ENCODE results near the gene KLHL7.
"Not testable (repeated sequence)": the region's sequence is repeated elsewhere in the genome, so short reads cannot be mapped to it uniquely, and the experiment has no call there.

KLHL7 gene

DNA sequence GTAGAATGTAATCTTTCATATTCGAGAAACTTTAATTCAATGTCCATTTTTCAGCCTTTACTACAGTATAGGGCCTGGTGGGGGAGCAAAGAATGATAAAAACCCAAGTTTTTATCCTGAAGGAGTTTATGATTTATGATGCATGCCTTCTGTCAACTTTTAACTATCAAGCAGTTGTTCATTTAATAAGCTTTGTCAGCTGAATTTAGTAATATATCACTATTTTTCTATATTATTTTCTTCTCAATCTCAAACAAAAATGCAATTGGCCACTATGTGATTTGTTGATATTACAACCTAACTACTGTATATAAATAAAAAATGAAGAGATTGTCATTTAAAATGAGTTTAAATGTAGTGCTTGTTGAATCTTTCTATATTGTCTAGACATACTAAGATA is 78.7 kb downstream of the KLHL7 start:
- DNase-seq: no peak

DNA sequence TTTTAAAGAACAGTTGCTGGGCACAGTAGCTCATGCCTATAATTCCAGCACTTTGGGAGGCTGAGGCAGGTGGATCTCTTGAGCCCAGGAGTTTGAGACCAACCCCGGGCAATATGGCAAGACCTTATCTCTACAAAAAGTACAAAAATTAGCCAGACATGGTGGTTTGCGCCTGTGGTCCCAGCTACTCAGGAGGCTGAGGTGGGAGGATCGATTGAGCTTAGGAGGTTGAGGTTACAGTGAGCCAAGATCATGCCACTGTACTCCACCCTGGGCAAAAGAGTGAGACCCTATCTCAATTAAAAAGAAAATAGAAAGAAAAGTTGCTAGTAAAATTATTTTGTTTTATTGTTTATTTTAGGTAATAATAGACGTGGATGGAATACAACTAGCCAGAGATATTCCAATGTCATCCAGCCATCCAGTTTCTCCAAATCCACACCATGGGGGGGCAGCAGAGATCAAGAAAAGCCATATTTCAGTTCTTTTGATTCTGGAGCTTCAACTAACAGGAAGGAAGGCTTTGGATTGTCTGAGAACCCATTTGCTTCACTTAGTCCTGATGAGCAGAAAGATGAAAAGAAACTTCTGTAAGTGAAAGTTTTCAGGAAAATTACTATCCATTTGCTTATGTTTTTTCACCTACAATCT is 79.2 kb downstream of the KLHL7 start:
- DNase-seq: peak; percentile 31 to 37

DNA sequence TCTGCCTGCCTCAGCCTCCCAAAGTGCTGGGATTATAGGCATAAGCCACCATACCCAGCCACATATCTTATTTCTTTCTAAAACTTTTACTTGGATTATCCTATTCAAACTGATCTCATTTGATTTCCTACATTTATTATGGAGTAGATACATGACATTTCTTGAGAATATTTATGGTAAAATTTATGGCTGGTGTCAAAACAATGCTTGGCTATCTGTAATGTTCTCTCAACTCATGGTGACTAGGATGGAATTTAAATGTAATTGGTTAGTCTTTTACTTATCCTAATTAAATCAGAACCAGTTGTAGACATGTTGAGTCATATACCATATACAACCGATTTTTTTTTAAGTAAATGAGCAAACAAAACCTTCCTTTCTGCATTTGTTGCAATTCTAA is 80.4 kb downstream of the KLHL7 start:
- no peak for DNase-seq

DNA sequence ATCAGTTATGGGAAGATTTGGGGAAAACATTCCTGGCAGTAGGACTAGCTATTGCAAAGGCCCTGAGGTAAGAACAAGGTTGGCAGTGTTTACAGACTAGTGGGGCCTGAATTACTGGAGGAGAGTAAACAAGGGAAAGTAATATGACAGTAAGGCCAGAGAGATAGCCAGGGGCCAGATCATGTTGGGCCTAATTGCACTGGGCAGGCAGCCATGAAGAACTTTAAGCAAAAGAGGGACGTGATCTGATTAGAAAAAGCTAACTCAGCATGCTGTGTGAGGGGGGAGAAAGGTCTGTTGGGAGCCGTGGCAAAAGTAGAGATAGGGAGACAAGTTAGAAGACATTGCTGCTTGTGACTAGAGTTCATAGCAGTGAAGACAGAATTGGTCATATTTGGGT is 85.4 kb downstream of the KLHL7 start:
- DNase-seq: peak; percentile 52 to 78

DNA sequence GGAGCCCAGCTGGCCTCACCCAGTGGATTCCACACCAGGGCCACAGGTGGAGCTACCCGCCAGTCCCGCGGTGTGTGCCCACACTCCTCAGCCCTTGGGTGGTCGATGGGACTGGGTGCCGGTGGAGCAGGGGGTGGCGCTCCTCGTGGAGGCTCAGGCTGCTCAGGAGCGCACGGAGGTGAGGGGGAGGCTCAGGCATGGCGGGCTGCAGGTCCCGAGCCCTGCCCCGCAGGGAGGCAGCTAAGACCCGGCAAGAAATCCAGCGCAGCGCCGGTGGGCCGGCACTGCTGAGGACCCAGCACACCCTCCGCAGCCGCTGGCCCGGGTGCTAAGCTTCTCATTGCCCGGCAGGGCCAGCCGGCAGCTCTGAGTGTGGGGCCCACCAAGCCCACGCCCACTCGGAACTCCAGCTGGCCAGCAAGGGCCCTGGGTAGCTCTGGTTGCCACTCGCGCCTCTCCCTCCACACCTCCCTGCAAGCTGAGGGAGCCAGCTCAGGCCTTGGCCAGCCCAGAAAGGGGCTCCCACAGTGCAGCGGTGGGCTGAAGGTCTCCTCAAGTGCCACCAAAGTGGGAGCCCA is 88.2 kb downstream of the KLHL7 start:
- DNase-seq: not testable (repeated sequence)

DNA sequence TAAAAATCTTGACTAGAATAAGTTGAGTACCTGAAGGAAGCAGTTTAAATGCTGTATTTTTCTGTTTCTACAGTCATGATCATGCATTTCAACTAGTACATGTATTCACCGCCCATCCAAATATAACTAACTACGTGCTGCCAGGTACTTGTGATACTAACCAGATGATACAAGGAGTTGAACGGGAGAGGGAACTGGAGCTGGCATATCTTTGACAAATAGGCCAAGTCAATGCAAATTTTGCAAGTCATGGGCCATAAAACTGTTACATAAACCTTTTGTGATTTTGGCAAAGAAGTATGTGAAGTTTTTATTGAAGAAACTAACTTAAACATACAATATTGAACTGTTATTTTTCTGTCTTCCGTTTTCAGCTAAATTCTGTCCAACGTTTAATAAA is 90.7 kb downstream of the KLHL7 start:
- DNase-seq: no peak

DNA sequence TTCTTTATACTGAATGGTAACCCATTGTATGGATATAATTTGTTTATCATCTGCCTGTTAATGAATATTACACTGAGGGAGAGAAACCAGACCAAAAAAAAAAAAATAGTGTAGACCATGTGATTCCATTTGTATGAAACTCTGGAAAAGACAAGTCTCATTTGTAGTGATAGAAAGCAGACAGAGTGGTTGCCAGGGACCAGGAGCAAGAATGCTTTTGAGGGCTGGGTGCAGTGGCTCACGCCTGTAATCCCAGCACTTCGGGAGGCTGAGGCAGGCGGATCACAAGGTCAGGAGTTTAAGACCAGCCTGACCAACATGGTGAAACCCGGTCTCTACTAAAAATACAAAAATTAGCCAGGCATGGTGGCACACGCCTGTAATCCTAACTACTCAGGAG is 92.2 kb downstream of the KLHL7 start:
- not testable (repeated sequence) for DNase-seq

DNA sequence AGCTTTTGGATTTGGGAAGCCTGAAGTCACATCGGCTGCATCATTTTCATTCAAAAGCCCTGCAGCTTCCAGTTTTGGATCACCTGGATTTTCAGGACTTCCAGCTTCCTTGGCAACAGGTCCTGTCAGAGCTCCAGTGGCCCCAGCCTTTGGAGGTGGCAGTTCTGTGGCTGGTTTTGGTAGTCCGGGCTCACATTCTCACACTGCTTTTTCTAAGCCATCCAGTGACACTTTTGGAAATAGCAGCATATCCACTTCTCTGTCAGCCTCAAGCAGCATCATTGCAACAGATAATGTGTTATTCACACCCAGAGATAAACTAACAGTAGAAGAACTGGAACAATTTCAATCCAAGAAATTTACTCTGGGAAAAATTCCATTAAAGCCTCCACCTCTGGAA is 94.7 kb downstream of the KLHL7 start:
- no peak for DNase-seq

DNA sequence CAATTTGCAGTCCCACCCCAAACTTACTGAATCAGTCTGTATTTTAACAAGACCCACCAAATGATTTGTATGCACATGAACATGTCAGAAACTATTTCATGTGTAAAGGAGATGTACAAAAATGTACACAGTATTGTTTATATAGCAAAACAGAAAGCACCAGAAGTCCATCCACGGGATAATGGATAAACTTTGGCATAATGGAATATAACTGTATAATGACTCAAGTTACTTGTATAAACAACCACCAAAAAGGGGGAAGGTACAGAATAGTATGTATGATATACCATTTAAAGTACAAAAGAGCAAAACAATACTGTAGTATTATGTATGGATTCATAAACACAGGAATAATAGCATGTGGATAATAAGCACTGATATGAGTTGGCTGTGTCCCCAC is 98.7 kb downstream of the KLHL7 start:
- DNase-seq: no peak

DNA sequence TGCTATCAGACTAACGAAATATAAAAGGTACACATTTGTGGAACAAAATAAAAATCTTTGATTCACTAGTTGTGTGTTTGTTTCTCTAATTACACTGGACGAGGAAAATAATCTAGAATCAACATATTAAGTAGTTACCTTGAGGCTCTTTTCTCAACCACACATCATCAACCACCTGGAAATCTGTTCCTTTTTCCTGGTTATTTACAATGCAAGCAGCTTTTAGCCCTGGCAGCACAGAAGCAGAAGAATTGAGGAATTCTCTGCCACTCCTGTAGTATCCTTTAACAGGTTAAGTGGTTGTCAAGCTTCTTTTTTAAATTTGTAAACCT is 100.0 kb downstream of the KLHL7 start:
- no peak for DNase-seq

DNA sequence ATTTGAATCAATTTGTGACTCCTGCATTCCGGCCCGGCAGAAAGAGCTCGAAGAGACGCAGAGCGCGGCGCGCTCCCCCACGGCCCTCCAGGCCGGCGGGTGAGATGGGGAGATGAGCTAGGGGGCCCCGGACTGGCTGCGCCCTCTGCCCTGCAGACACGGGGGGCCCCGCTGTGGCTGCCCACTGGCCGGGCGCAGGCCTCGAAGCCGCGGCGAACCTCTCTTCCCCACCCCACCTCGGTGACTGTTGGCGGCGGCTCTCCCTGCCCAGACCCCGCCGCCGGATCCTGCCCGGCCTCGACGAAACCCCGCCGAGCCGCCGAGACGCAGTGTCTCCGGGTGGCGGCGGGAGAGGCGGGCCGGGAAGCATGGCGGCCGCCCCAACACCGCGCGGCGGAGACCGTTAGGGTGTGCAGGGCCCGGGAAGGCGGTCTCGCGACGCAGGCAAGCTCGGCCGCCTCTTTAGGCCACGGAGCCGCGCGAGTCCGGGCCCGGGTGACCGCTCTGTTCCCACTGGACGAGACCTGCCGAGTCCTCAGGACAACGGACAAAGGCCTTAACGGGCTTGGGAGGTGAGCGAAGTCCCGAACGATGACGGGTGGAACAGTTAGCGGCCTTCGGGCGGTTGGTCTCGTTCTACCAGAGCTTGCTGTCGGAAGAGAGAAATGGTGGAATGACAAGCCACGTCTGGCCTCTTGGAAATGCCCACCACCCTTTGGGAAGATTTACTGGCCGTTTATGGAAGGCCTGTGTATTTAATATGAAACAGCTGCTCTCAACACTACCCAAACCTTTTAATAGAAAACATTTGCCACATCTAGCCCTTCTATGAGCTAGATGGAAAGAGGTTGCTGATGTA is 100.6 kb downstream of the KLHL7 start:
- DNase-seq: no peak

DNA sequence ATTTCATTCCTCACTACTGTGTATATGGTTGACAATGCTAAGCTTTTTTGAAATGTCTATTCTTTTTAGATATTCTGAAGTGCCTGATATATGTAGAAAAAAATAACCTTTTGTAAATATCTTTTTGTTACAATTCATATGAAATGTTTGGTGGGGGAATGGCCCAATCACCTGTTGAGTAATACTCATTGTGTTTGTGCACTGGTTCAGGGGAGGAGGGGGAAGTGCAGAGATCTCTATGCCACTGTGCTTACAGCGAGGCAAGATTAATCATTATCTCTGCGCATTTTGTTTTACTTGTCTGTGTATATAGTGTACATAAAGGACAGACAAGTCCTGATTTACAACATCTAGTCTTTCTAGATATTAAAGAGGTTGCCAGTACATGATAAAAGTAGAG is 101.4 kb downstream of the KLHL7 start:
- DNase-seq: no peak

DNA sequence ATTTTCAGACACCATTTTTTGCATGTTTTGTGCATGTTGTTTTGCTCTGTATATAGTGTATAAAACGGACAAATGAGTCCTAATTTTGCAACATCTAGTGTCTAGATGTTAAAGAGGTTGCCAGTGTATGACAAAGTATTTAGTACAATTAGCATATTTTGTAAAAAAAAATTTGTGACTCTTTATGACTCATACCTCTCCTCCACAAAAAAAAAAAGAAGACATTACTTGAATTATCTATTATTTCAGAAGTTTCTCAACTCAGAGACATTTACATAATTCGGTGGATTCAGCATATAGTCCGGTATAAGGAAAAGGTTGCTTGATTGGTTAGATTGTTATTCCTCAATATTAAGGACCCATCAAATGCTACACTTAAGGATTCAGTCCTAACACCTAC is 102.3 kb downstream of the KLHL7 start:
- DNase-seq: no peak

DNA sequence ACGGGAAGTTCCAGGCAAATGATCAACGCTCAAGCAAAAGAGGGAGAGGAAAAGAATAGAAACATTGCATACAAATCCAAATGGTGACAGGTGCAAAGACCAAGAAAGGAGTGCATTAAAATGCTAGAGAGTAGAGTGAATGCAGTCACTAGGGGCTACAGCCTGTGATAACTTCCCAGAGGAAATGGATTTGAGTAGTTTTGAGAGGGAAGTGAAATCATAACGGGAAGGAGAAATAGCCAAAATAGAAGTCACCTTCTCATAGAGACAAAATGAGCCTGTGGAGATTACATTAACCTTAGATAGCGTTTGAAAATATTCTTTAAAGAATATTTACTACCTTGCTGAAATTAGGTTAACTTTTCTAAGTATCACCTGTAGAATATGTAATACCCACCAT is 102.7 kb downstream of the KLHL7 start:
- DNase-seq: no peak

DNA sequence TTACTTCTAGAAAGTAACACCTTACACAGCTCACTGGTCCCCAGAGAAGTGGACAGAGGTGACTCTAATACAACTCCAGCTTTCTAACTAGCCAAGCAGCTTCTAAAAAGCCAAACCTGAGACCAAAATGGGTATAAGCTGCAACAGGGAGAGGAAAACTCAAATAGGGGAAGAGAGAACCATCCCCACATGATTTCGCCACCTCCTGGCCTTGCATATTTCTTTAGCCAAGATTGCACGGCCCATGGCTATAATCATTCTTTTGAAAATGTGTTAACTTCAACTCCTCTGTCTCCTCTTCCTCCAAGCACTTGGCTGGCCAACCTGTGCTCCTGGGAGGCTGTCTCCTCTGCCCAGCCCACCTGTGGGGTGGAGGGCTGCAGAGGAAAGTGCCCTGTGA is 104.9 kb downstream of the KLHL7 start:
- DNase-seq: no peak

DNA sequence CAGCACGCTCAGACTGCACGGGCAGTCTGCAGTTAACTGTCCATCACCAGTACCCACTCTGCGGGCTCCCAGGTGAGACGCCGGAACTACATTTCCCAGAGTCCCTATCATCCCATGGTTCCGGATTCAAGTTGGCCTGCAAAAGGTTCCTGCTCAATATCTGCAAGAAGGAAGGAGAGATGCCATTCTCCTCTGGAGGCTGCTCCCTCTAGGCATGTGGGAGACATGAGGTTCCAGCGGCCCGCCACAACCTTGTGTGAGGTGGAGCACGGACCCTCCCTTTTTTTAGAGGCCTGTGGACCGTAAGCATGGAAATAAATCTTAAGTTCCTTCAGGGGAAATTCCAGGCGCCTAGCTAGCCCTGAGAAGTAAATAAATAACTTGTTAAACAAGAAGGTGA is 106.0 kb downstream of the KLHL7 start:
- DNase-seq: no peak

DNA sequence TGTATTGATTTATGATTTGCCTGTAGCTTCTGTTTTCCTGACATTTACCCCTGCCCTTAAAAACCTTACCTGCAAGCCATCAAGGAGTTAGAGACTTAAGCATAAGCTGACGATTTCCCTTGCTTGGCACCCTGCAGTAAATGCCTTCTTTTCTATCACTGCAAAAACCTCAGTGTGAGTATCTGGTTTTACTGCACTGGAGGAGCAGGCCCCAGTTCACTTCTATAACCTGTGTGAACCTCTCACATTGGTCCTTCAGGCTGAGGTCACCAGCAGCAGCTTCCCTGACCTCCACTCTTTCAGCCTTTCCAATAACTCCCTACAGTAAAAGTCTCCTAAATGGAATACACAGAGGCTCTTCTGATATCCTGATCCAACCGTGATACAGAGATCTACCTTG is 106.8 kb downstream of the KLHL7 start:
- DNase-seq: no peak

DNA sequence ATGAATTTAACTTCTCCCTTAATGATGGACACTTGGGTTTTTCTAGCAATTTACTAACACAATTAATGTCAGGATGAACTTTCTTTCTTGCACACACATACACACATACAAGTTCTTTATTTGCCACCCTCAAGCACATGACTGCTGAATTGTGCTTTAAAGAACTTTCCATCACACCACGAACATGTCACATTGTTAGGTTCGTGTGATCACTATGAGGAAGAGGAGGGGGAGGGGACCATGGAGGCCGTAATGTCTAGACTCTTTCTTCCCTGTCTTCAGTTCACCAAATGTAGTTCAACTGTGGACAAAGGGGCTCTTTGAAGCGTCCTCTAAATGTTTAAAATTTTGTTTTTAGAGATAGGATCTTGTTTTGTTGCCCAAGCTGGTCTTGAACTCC is 107.3 kb downstream of the KLHL7 start:
- no peak for DNase-seq

DNA sequence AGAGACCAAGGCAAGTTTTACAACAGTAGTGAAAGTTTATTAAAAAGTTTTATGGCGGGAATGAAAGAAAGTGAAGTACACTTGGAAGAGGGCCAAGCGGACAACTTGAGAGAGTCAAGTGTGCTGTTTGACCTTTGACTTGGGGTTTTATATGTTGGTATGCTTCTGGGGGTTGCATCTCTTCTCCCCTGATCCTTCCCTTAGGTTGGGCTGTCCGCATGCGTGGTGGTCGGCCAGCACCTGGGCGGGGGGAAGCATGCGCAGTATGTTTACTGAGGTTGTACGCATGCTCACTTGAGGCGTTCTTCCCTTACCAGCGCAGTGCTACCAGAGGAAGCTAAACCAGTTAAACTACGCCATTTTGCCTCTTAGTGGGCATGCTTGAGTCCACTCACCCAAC is 108.2 kb downstream of the KLHL7 start:
- no peak for DNase-seq

DNA sequence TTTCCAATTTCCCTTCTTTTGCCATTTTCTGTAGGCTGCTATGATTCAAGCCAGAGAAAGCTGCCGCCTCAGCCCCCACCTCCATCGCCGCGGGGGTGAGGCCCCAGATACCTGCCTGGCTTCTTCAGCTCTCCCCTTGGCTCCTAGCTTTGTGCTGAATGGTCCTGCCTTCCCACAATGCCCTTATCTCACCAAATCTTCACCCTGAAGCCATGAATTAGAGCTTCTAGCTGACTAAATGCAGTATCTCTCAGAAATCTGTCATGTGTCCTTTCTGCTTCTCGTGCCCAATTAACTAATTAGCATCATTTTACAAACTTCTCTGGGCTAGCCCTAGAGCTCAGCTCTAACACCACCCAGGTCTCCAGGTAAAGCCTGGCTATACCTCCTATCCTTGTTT is 108.8 kb downstream of the KLHL7 start:
- no peak for DNase-seq

DNA sequence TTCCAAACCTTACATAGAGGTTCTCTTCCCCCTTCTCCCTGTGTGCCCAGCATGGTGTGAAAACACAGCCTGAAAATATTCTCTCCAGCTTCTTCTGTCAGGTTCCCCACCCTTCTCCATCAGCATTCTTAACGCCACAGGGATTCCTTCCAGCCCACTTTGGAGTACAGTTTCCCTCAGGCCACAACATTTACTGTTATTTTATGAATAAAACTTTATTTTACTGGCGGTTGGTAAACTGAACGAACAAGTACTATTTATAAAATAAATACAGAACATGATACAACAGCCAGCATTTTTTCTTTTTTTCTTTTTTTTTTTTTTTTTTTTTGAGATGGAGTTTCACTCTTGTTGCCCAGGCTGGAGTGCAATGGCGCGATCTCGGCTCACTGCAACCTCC is 109.4 kb downstream of the KLHL7 start:
- DNase-seq: no peak

DNA sequence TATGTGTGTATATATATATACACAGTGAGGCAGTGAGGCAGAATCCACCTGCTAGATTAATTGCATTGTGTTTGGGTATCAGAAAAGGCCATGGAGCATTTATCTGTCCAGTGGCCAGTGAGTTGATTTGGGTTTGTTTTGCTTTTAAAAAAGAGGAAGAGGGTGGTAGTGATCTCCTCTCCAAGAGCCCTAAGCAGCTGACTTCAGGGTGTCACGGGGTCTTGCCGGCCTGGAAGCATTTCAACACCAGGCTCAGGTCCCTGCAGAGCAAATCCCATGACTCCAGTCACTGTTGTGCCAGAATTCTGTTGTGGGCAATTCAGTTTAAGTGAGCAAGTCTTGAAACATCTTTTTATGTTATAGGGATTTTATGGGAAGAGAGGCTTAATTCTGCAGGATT is 110.4 kb downstream of the KLHL7 start:
- no peak for DNase-seq

DNA sequence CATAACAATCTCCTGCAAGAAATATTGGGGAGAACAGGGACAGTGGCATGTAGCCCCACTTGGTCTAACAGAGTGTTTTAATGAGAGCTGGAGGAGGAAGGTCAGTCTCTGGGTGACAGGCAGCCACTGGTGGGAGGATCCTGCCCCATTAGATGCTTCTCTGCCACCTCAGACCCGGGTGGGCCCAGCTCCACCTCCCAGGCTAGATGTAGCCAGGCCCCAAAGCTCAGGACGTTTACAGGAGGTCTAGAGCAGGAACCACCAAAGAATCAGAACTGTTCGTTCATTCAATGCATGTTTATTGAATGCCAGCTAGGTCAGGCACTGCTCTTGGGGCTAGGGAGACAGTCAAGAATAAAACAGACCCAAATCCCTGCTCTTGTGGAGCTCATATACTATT is 112.6 kb downstream of the KLHL7 start:
- DNase-seq: no peak

DNA sequence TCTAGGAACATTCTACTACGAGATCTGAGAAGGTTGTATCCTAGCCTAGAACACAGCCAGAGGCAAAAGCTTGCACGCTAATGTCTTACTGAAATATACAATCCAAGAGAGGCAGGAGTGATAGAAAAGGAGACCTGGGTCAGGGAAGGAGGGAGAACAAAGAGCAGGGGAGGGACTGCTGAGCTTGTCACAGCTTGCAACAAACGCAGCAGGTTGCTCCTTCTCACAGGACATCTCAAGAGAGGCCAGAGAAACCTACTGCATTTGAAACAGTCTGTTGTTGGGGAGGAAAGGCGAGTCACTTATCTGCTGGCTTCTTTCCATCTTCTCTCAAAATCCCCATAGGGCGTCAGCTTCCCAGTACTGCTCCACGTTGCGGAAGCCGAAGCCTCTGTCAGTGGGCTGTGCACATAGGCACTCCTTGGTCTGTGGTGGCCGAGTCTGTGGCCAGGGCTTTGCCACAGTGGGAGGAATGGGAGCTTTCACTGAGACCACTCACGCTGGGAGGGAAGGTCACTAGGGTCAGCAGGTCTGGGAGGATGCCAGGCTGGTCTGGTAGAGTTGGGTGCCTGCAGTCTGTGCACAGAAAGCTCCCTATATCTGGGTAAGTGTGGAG is 115.2 kb downstream of the KLHL7 start:
- no peak for DNase-seq
